ENCODE data around the gene NBEAL1.

DNA sequence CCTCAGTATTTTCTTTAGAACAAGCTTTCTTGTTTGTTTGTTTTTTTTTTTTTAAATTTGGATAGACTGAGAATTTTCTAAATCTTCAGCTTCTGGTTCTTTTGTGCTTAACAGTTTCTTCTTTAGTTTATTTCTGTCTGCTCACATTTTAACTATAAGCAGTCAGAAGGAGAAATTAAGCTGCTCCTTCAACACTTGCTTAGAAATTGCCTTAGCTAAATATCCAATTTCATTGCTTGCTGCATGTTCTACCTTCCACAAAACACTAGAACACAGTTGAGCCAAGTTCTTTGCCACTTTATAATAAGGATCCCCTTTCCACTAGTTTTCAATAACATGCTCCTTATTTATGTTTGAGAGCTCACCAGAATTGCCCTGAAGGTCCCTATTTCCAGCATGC, 57.7 kb downstream of the NBEAL1 start:
- TF ChIP-seq, protein P1, sequence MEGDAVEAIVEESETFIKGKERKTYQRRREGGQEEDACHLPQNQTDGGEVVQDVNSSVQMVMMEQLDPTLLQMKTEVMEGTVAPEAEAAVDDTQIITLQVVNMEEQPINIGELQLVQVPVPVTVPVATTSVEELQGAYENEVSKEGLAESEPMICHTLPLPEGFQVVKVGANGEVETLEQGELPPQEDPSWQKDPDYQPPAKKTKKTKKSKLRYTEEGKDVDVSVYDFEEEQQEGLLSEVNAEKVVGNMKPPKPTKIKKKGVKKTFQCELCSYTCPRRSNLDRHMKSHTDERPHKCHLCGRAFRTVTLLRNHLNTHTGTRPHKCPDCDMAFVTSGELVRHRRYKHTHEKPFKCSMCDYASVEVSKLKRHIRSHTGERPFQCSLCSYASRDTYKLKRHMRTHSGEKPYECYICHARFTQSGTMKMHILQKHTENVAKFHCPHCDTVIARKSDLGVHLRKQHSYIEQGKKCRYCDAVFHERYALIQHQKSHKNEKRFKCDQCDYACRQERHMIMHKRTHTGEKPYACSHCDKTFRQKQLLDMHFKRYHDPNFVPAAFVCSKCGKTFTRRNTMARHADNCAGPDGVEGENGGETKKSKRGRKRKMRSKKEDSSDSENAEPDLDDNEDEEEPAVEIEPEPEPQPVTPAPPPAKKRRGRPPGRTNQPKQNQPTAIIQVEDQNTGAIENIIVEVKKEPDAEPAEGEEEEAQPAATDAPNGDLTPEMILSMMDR (IDR thresholded peaks at IDR 0.05; ENCODE audit: borderline replicate concordance, extremely low read depth, low read length, poor library complexity, severe bottlenecking) = no peak
- TF ChIP-seq EZH2 (IDR thresholded peaks at IDR 0.05; ENCODE audit: borderline replicate concordance, low read depth, low read length, severe bottlenecking) = no peak
